ENCODE measurements around the gene RNU4-1. TPM values are rescaled to one million over a fixed set of nuclear protein-coding genes. Genes with fewer than 3 reads are reported as not detected.

The RNU4-1 gene
- total and polyA plus RNA-seq, 2 experiments from 2014 or later, result 6.0 TPM; not detected in 1

- Histone ChIP-seq H3K4me1 (ENCODE audit: insufficient read depth) (no peaks in the 10 kb centered on the region), H3K79me2 (replicated peaks; ENCODE audit: insufficient read depth) (no peaks in the 10 kb centered on the region), H3K4me3 (no peak overlapping the region), H3K4me2 (no peak overlapping the region), H3K9me2 (ENCODE audit: insufficient read depth) (no peaks in the 10 kb centered on the region), H3K36me3 (ENCODE audit: insufficient read depth) (no peaks in the 10 kb centered on the region), H3K27me3 (ENCODE audit: insufficient read depth) (no peaks in the 10 kb centered on the region), H4K20me1 (replicated peaks; ENCODE audit: insufficient read depth) (no peaks in the 10 kb centered on the region), H3F3A (replicated peaks; ENCODE audit: low read depth) (no peaks in the 10 kb centered on the region), H2AFZ (no peak overlapping the region), H3K27ac (ENCODE audit: low read depth) (no peak overlapping the region)
- DNase-seq (ENCODE audit: low spot score) (no peak), ATAC-seq (no peak)
- Mint-ChIP-seq H3K9me3 (peaks cover 9% of the 10 kb centered on the region), H3K4me1 (no peaks in the 10 kb centered on the region), H3K27ac (no peak overlapping the region), H3K27me3 (ENCODE audit: insufficient read depth, low read depth, poor library complexity) (peaks cover 11% of the 10 kb centered on the region), H3K4me3 (no peak overlapping the region), H3K36me3 (ENCODE audit: low read depth) (peaks cover 9% of the 10 kb centered on the region; the same call in 2 of the 3 replicates)
- no peak for TF ChIP-seq NANOG (IDR thresholded peaks at IDR 0.05; ENCODE audit: borderline replicate concordance)
- TF ChIP-seq JUNB (IDR thresholded peaks at IDR 0.05; ENCODE audit: unreplicated experiment), result no peak
- no peak for TF ChIP-seq POLR2AphosphoS5 (IDR thresholded peaks at IDR 0.05; ENCODE audit: low read depth)
- TF ChIP-seq STAT1 (IDR thresholded peaks at IDR 0.05; ENCODE audit: unreplicated experiment), result no peak
- no peak for TF ChIP-seq CTCF (conservative IDR thresholded peaks at IDR 0.05; ENCODE audit: low read depth in 2 of 2)
- no peak for TF ChIP-seq ZNF114 (CRISPR knock-in tag; IDR thresholded peaks at IDR 0.05)
- no peak for TF ChIP-seq CREB1 (CRISPR knock-in tag; IDR thresholded peaks at IDR 0.05; ENCODE audit: low read depth)
- TF ChIP-seq, protein P1, sequence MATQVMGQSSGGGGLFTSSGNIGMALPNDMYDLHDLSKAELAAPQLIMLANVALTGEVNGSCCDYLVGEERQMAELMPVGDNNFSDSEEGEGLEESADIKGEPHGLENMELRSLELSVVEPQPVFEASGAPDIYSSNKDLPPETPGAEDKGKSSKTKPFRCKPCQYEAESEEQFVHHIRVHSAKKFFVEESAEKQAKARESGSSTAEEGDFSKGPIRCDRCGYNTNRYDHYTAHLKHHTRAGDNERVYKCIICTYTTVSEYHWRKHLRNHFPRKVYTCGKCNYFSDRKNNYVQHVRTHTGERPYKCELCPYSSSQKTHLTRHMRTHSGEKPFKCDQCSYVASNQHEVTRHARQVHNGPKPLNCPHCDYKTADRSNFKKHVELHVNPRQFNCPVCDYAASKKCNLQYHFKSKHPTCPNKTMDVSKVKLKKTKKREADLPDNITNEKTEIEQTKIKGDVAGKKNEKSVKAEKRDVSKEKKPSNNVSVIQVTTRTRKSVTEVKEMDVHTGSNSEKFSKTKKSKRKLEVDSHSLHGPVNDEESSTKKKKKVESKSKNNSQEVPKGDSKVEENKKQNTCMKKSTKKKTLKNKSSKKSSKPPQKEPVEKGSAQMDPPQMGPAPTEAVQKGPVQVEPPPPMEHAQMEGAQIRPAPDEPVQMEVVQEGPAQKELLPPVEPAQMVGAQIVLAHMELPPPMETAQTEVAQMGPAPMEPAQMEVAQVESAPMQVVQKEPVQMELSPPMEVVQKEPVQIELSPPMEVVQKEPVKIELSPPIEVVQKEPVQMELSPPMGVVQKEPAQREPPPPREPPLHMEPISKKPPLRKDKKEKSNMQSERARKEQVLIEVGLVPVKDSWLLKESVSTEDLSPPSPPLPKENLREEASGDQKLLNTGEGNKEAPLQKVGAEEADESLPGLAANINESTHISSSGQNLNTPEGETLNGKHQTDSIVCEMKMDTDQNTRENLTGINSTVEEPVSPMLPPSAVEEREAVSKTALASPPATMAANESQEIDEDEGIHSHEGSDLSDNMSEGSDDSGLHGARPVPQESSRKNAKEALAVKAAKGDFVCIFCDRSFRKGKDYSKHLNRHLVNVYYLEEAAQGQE (IDR thresholded peaks at IDR 0.05; ENCODE audit: unreplicated experiment), result no peak
- TF ChIP-seq, protein P2, sequence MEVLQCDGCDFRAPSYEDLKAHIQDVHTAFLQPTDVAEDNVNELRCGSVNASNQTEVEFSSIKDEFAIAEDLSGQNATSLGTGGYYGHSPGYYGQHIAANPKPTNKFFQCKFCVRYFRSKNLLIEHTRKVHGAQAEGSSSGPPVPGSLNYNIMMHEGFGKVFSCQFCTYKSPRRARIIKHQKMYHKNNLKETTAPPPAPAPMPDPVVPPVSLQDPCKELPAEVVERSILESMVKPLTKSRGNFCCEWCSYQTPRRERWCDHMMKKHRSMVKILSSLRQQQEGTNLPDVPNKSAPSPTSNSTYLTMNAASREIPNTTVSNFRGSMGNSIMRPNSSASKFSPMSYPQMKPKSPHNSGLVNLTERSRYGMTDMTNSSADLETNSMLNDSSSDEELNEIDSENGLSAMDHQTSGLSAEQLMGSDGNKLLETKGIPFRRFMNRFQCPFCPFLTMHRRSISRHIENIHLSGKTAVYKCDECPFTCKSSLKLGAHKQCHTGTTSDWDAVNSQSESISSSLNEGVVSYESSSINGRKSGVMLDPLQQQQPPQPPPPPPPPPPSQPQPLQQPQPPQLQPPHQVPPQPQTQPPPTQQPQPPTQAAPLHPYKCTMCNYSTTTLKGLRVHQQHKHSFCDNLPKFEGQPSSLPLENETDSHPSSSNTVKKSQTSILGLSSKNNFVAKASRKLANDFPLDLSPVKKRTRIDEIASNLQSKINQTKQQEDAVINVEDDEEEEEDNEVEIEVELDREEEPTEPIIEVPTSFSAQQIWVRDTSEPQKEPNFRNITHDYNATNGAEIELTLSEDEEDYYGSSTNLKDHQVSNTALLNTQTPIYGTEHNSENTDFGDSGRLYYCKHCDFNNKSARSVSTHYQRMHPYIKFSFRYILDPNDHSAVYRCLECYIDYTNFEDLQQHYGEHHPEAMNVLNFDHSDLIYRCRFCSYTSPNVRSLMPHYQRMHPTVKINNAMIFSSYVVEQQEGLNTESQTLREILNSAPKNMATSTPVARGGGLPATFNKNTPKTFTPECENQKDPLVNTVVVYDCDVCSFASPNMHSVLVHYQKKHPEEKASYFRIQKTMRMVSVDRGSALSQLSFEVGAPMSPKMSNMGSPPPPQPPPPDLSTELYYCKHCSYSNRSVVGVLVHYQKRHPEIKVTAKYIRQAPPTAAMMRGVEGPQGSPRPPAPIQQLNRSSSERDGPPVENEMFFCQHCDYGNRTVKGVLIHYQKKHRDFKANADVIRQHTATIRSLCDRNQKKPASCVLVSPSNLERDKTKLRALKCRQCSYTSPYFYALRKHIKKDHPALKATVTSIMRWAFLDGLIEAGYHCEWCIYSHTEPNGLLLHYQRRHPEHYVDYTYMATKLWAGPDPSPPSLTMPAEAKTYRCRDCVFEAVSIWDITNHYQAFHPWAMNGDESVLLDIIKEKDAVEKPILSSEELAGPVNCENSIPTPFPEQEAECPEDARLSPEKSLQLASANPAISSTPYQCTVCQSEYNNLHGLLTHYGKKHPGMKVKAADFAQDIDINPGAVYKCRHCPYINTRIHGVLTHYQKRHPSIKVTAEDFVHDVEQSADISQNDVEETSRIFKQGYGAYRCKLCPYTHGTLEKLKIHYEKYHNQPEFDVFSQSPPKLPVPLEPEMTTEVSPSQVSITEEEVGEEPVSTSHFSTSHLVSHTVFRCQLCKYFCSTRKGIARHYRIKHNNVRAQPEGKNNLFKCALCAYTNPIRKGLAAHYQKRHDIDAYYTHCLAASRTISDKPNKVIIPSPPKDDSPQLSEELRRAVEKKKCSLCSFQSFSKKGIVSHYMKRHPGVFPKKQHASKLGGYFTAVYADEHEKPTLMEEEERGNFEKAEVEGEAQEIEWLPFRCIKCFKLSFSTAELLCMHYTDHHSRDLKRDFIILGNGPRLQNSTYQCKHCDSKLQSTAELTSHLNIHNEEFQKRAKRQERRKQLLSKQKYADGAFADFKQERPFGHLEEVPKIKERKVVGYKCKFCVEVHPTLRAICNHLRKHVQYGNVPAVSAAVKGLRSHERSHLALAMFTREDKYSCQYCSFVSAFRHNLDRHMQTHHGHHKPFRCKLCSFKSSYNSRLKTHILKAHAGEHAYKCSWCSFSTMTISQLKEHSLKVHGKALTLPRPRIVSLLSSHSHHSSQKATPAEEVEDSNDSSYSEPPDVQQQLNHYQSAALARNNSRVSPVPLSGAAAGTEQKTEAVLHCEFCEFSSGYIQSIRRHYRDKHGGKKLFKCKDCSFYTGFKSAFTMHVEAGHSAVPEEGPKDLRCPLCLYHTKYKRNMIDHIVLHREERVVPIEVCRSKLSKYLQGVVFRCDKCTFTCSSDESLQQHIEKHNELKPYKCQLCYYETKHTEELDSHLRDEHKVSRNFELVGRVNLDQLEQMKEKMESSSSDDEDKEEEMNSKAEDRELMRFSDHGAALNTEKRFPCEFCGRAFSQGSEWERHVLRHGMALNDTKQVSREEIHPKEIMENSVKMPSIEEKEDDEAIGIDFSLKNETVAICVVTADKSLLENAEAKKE (CRISPR knock-in tag; IDR thresholded peaks at IDR 0.05), result no peak
- TF ChIP-seq, protein P3, sequence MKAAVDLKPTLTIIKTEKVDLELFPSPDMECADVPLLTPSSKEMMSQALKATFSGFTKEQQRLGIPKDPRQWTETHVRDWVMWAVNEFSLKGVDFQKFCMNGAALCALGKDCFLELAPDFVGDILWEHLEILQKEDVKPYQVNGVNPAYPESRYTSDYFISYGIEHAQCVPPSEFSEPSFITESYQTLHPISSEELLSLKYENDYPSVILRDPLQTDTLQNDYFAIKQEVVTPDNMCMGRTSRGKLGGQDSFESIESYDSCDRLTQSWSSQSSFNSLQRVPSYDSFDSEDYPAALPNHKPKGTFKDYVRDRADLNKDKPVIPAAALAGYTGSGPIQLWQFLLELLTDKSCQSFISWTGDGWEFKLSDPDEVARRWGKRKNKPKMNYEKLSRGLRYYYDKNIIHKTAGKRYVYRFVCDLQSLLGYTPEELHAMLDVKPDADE (IDR thresholded peaks at IDR 0.05), result no peak
- TF ChIP-seq EZH2 (IDR thresholded peaks at IDR 0.05; ENCODE audit: low read depth, unreplicated experiment), result no peak
- TF ChIP-seq EZH2phosphoT487 (IDR thresholded peaks at IDR 0.05; ENCODE audit: unreplicated experiment), result no peak
Observed at GRCh38 chr12:120331390-120331789, 38.4 kb upstream of the RNU4-1 start.

All from GM23338 (cell line).